ENCODE results near the gene CTAG1A. TPM values are rescaled to one million over a fixed set of nuclear protein-coding genes. Genes with fewer than 3 reads are reported as not detected.

Gene CTAG1A
- total and polyA plus RNA-seq, 4 donors: not detected

Small RNAs within 50 kb of the gene (small RNA-seq; reads per million reads assigned to genes)
- gene AC244090.1 (ENCODE audit: low replicate concordance): not detected
- not detected for gene AC244107.2 (ENCODE audit: low replicate concordance)

Other genes with a start within 250 kb of the CTAG1A start
- gene FLNA, start 210.5 kb upstream of the CTAG1A start, total RNA-seq: 100 to 1,000 TPM; 187 to 384 TPM
- gene FLNA, start 210.5 kb upstream of the CTAG1A start, polyA plus RNA-seq (ENCODE audit: insufficient read length in 2 of 2): 100 to 1,000 TPM; 203 to 271 TPM
- 10 to 100 TPM; 14.1 to 19.5 TPM for gene EMD, start 205.8 kb upstream of the CTAG1A start, total RNA-seq
- gene EMD, start 205.8 kb upstream of the CTAG1A start, polyA plus RNA-seq (ENCODE audit: insufficient read length in 2 of 2): 10 to 100 TPM; 84.4 to 88.1 TPM
- 1,000 to 10,000 TPM; 1,775 to 3,365 TPM for gene RPL10, start 186.8 kb upstream of the CTAG1A start, total RNA-seq
- gene RPL10, start 186.8 kb upstream of the CTAG1A start, polyA plus RNA-seq (ENCODE audit: insufficient read length in 2 of 2): 1,000 to 10,000 TPM; 2,002 to 2,049 TPM
- gene DNASE1L1, start 175.9 kb upstream of the CTAG1A start, total RNA-seq: 10 to 100 TPM; 13.4 to 24.6 TPM
- gene DNASE1L1, start 175.9 kb upstream of the CTAG1A start, polyA plus RNA-seq (ENCODE audit: insufficient read length in 2 of 2): 10 to 100 TPM in 1 of 2 donors, 1 to 10 TPM in 1; 9.9 to 16.4 TPM
- 10 to 100 TPM; 12.2 to 30.0 TPM for gene TAFAZZIN, start 173.6 kb upstream of the CTAG1A start, total RNA-seq
- 10 to 100 TPM; 48.4 to 65.3 TPM for gene TAFAZZIN, start 173.6 kb upstream of the CTAG1A start, polyA plus RNA-seq (ENCODE audit: insufficient read length in 2 of 2)
- gene ATP6AP1, start 156.5 kb upstream of the CTAG1A start, total RNA-seq: 10 to 100 TPM; 62.8 to 86.8 TPM
- 100 to 1,000 TPM; 196 to 208 TPM for gene ATP6AP1, start 156.5 kb upstream of the CTAG1A start, polyA plus RNA-seq (ENCODE audit: insufficient read length in 2 of 2)
- 100 to 1,000 TPM; 185 to 194 TPM for gene GDI1, start 148.0 kb upstream of the CTAG1A start, total RNA-seq
- gene GDI1, start 148.0 kb upstream of the CTAG1A start, polyA plus RNA-seq (ENCODE audit: insufficient read length in 2 of 2): 100 to 1,000 TPM; 674 to 688 TPM
- 10 to 100 TPM; 17.9 to 47.5 TPM for gene FAM50A, start 141.0 kb upstream of the CTAG1A start, total RNA-seq
- gene FAM50A, start 141.0 kb upstream of the CTAG1A start, polyA plus RNA-seq (ENCODE audit: insufficient read length in 2 of 2): 10 to 100 TPM; 82.1 to 94.8 TPM
- 10 to 100 TPM; 13.3 to 22.5 TPM for gene PLXNA3, start 126.9 kb upstream of the CTAG1A start, total RNA-seq
- gene PLXNA3, start 126.9 kb upstream of the CTAG1A start, polyA plus RNA-seq (ENCODE audit: insufficient read length in 2 of 2): 100 to 1,000 TPM in 1 of 2 donors, 10 to 100 TPM in 1; 95.0 to 127 TPM
- gene LAGE3, start 105.9 kb upstream of the CTAG1A start, total RNA-seq: 10 to 100 TPM; 10.0 to 38.5 TPM
- gene LAGE3, start 105.9 kb upstream of the CTAG1A start, polyA plus RNA-seq (ENCODE audit: insufficient read length in 2 of 2): 10 to 100 TPM; 43.7 to 46.2 TPM
- 10 to 100 TPM; 29.6 to 32.1 TPM for gene UBL4A, start 98.5 kb upstream of the CTAG1A start, total RNA-seq
- gene UBL4A, start 98.5 kb upstream of the CTAG1A start, polyA plus RNA-seq (ENCODE audit: insufficient read length in 2 of 2): 10 to 100 TPM; 37.4 to 38.3 TPM
- gene SLC10A3, start 94.5 kb upstream of the CTAG1A start, total RNA-seq: 10 to 100 TPM in 1 of 2 donors, 1 to 10 TPM in 1; 4.9 to 13.9 TPM
- 10 to 100 TPM in 1 of 2 donors, 1 to 10 TPM in 1; 7.9 to 10.7 TPM for gene SLC10A3, start 94.5 kb upstream of the CTAG1A start, polyA plus RNA-seq (ENCODE audit: insufficient read length in 2 of 2)
- gene FAM3A, start 68.9 kb upstream of the CTAG1A start, total RNA-seq: 10 to 100 TPM; 16.1 to 32.7 TPM
- 10 to 100 TPM; 47.2 to 60.3 TPM for gene FAM3A, start 68.9 kb upstream of the CTAG1A start, polyA plus RNA-seq (ENCODE audit: insufficient read length in 2 of 2)
- 10 to 100 TPM; 18.4 to 31.1 TPM for gene G6PD, start 38.3 kb upstream of the CTAG1A start, total RNA-seq
- 10 to 100 TPM; 41.4 to 45.5 TPM for gene G6PD, start 38.3 kb upstream of the CTAG1A start, polyA plus RNA-seq (ENCODE audit: insufficient read length in 2 of 2)
- 10 to 100 TPM in 1 of 2 donors, 1 to 10 TPM in 1; 7.7 to 16.6 TPM for gene IKBKG, start 37.5 kb upstream of the CTAG1A start, total RNA-seq
- gene IKBKG, start 37.5 kb upstream of the CTAG1A start, polyA plus RNA-seq (ENCODE audit: insufficient read length in 2 of 2): 10 to 100 TPM; 23.8 to 23.9 TPM
- not detected for gene CTAG1B, start 34.1 kb downstream of the CTAG1A start, total RNA-seq
- gene CTAG1B, start 34.1 kb downstream of the CTAG1A start, polyA plus RNA-seq (ENCODE audit: insufficient read length in 2 of 2): not detected
- gene CTAG2, start 68.4 kb downstream of the CTAG1A start, total RNA-seq: not detected
- gene CTAG2, start 68.4 kb downstream of the CTAG1A start, polyA plus RNA-seq (ENCODE audit: insufficient read length in 2 of 2): not detected
- 1 to 10 TPM; 4.4 to 5.3 TPM for gene GAB3, start 165.9 kb downstream of the CTAG1A start, total RNA-seq
- gene GAB3, start 165.9 kb downstream of the CTAG1A start, polyA plus RNA-seq (ENCODE audit: insufficient read length in 2 of 2): 1 to 10 TPM; 3.0 TPM
- 10 to 100 TPM; 20.1 to 29.4 TPM for gene DKC1, start 177.7 kb downstream of the CTAG1A start, total RNA-seq
- gene DKC1, start 177.7 kb downstream of the CTAG1A start, polyA plus RNA-seq (ENCODE audit: insufficient read length in 2 of 2): 10 to 100 TPM; 38.6 to 42.4 TPM
- gene MPP1, start 220.4 kb downstream of the CTAG1A start, total RNA-seq: 10 to 100 TPM; 36.6 to 43.2 TPM
- 10 to 100 TPM; 43.5 to 47.2 TPM for gene MPP1, start 220.4 kb downstream of the CTAG1A start, polyA plus RNA-seq (ENCODE audit: insufficient read length in 2 of 2)
- not detected for gene SMIM9, start 249.5 kb downstream of the CTAG1A start, total RNA-seq
- gene SMIM9, start 249.5 kb downstream of the CTAG1A start, polyA plus RNA-seq (ENCODE audit: insufficient read length in 2 of 2): not detected

All from spinal cord (tissue), 4 donors.